Loucy (cell line): ENCODE results near the gene STXBP3.

Experiments
- CTCF ChIP-seq: fragments of 200-600 bp; sonication (generic); conservative IDR thresholded peaks from 2 replicates; pipeline ENCODE4 v1.5.1; 2014; ENCODE audit warnings: mild to moderate bottlenecking, antibody characterized with exemption, low read length
- EZH2phosphoT487 ChIP-seq: fragments of 200-600 bp; IDR thresholded peaks from 2 replicates; pipeline ENCODE4 v1.6.1; 2018; ENCODE audit warnings: antibody characterized with exemption, mild to moderate bottlenecking, moderate library complexity, borderline replicate concordance

- TF ChIP-seq CTCF, result no peak
- TF ChIP-seq EZH2phosphoT487, result no peak
Measured at GRCh38 chr1:108779455-108779854, 33.0 kb downstream of the STXBP3 start.
